HepG2 (cell line): Measurements from ENCODE around the gene RPL36AL. TPM values are rescaled to one million over a fixed set of nuclear protein-coding genes. Genes with fewer than 3 reads are reported as not detected.

ENCODE experiments used
- BCL6 ChIP-seq: IDR thresholded peaks from 2 replicates; pipeline ENCODE4 v1.6.1; 2016; ENCODE audit warnings: missing genetic modification reagents, missing compliant biosample characterization
- DNMT1 ChIP-seq: sonication (generic); formaldehyde crosslinking; IDR thresholded peaks from 2 replicates; pipeline ENCODE4 v1.5.1; 2020; ENCODE audit warnings: mild to moderate bottlenecking, missing genetic modification reagents
- KLF16 ChIP-seq, 2 experiments: sonication (generic) in 1 of 2; formaldehyde crosslinking in 1 of 2; IDR thresholded peaks; 2 replicates each; pipeline versions ENCODE4 v1.6.1 to v1.8.0; 2016 to 2023; ENCODE audit warnings: missing genetic modification reagents in 2 of 2, missing compliant biosample characterization in 1 of 2
- MAZ ChIP-seq, 2 experiments: sonication (generic) in 1 of 2; formaldehyde crosslinking in 1 of 2; IDR thresholded peaks; 2 replicates each; pipeline versions ENCODE4 v1.5.0 to v1.6.1; 2012 to 2020; ENCODE audit warnings: low read depth in 2 of 2, mild to moderate bottlenecking in 2 of 2, borderline replicate concordance in 1 of 2, improper control_type of control experiment in 1 of 2, low read length in 1 of 2, missing genetic modification reagents in 1 of 2, moderate library complexity in 1 of 2
- PCBP2 ChIP-seq: fragments of 200-400 bp; formaldehyde crosslinking; optimal IDR thresholded peaks from 2 replicates; pipeline ENCODE3; 2018; ENCODE audit warnings: low read length, low read depth; ENCODE audit not compliant: poor library complexity, severe bottlenecking
- PRDM4 ChIP-seq: sonication (generic); formaldehyde crosslinking; IDR thresholded peaks from 2 replicates; pipeline ENCODE4 v1.9.0; 2021; ENCODE audit warnings: missing genetic modification reagents, borderline replicate concordance
- RFX1 ChIP-seq: fragments of 450-650 bp; IDR thresholded peaks from 2 replicates; pipeline ENCODE4 v1.6.1; 2017
- SATB2 ChIP-seq: sonication (generic); formaldehyde crosslinking; IDR thresholded peaks from 2 replicates; pipeline ENCODE4 v1.5.0; 2020; ENCODE audit warnings: missing genetic modification reagents
- SMYD3 ChIP-seq: sonication (generic); formaldehyde crosslinking; IDR thresholded peaks from 2 replicates; pipeline ENCODE4 v1.8.1; 2023; ENCODE audit warnings: mild to moderate bottlenecking, missing genetic modification reagents
- SRSF4 ChIP-seq: fragments of 200-400 bp; formaldehyde crosslinking; IDR thresholded peaks from one replicate; pipeline ENCODE4 v1.6.1; 2018; ENCODE audit warnings: mild to moderate bottlenecking, low read depth, low read length, moderate library complexity; ENCODE audit not compliant: poor library complexity, severe bottlenecking
- THAP7 ChIP-seq: sonication (generic); formaldehyde crosslinking; IDR thresholded peaks from 2 replicates; pipeline ENCODE4 v1.8.1; 2023; ENCODE audit warnings: mild to moderate bottlenecking, missing genetic modification reagents
- ZBTB3 ChIP-seq: sonication (generic); formaldehyde crosslinking; IDR thresholded peaks from 2 replicates; pipeline ENCODE4 v1.4.0; 2020; ENCODE audit warnings: low read depth, mild to moderate bottlenecking, moderate library complexity, missing genetic modification reagents, borderline replicate concordance
- ZFP1 ChIP-seq: IDR thresholded peaks from 2 replicates; pipeline ENCODE4 v1.6.1; 2016
- ZFP82 ChIP-seq: sonication (generic); formaldehyde crosslinking; IDR thresholded peaks from 2 replicates; pipeline ENCODE4 v1.5.1; 2020; ENCODE audit warnings: mild to moderate bottlenecking, missing genetic modification reagents, borderline replicate concordance
- ZNF10 ChIP-seq: sonication (generic); formaldehyde crosslinking; IDR thresholded peaks from 2 replicates; pipeline ENCODE4 v1.4.0; 2020; ENCODE audit warnings: mild to moderate bottlenecking, low read depth, missing genetic modification reagents, borderline replicate concordance
- ZNF235 ChIP-seq: sonication (generic); formaldehyde crosslinking; IDR thresholded peaks from 2 replicates; pipeline ENCODE4 v1.8.1; 2023; ENCODE audit warnings: mild to moderate bottlenecking, missing genetic modification reagents, borderline replicate concordance
- ZNF292 ChIP-seq: sonication (generic); formaldehyde crosslinking; IDR thresholded peaks from 2 replicates; pipeline ENCODE4 v1.8.1; 2022; ENCODE audit warnings: mild to moderate bottlenecking, low read depth, missing genetic modification reagents, borderline replicate concordance
- ZNF331 ChIP-seq: sonication (generic); formaldehyde crosslinking; IDR thresholded peaks from 2 replicates; pipeline ENCODE4 v1.4.0; 2020; ENCODE audit warnings: missing genetic modification reagents
- ZNF558 ChIP-seq: sonication (generic); formaldehyde crosslinking; IDR thresholded peaks from 2 replicates; pipeline ENCODE4 v1.9.0; 2022; ENCODE audit warnings: mild to moderate bottlenecking, missing genetic modification reagents, borderline replicate concordance
- ZNF562 ChIP-seq: sonication (generic); formaldehyde crosslinking; IDR thresholded peaks from 2 replicates; pipeline ENCODE4 v1.8.0; 2022; ENCODE audit warnings: missing genetic modification reagents, borderline replicate concordance
- ZNF616 ChIP-seq: sonication (generic); formaldehyde crosslinking; IDR thresholded peaks from 2 replicates; pipeline ENCODE4 v1.5.0; 2020; ENCODE audit warnings: low read depth, mild to moderate bottlenecking, missing genetic modification reagents
- ZNF747 ChIP-seq: sonication (generic); formaldehyde crosslinking; IDR thresholded peaks from 2 replicates; pipeline ENCODE4 v1.8.1; 2023; ENCODE audit warnings: missing genetic modification reagents, mild to moderate bottlenecking, borderline replicate concordance
- ZNF768 ChIP-seq: sonication (generic); formaldehyde crosslinking; IDR thresholded peaks from 2 replicates; pipeline ENCODE4 v1.4.0; 2020; ENCODE audit warnings: missing genetic modification reagents
- ZNF816 ChIP-seq: sonication (generic); formaldehyde crosslinking; IDR thresholded peaks from 2 replicates; pipeline ENCODE4 v1.8.0; 2022; ENCODE audit warnings: missing genetic modification reagents, mild to moderate bottlenecking, borderline replicate concordance
- ZNF850 ChIP-seq: sonication (generic); formaldehyde crosslinking; conservative IDR thresholded peaks from 2 replicates; pipeline ENCODE4 v1.9.0; 2021; ENCODE audit warnings: mild to moderate bottlenecking, missing genetic modification reagents
- ZNF883 ChIP-seq: sonication (generic); formaldehyde crosslinking; IDR thresholded peaks from 2 replicates; pipeline ENCODE4 v1.5.1; 2020; ENCODE audit warnings: mild to moderate bottlenecking, missing genetic modification reagents; ENCODE audit errors: not compliant biosample characterization
- ZSCAN25 ChIP-seq: sonication (generic); formaldehyde crosslinking; IDR thresholded peaks from 2 replicates; pipeline ENCODE4 v1.8.0; 2022; ENCODE audit warnings: mild to moderate bottlenecking, missing genetic modification reagents
- polyA plus RNA-seq, 8 experiments: library from polyadenylated mRNA; depleted of rRNA in 3 of 8; stranded (reverse) in 7 of 8; unstranded in 1 of 8; fragments of >200 nt; fragmentation: Illumina TruSeq in 4 of 8; extraction: Trizol in 4 of 8; gene quantifications; 2 replicates each; pipeline versions ENCODE4 v1.2.1 to v1.2.3, GENCODE V29; 2011 to 2016; ENCODE audit warnings: low read depth in 4 of 8, missing spikeins in 1 of 8, mixed read lengths in 1 of 8; ENCODE audit not compliant: insufficient read depth in 1 of 8
- total RNA-seq, 5 experiments: library from RNA; depleted of rRNA; stranded (reverse); fragments of >200 nt; fragmentation: Illumina TruSeq; extraction: Trizol; gene quantifications; 2 replicates each; pipeline ENCODE4 v1.2.3, GENCODE V29; 2016; ENCODE audit warnings: low read depth in 1 of 5

RPL36AL gene
- total and polyA plus RNA-seq, 2 of the 13 experiments (the other 11 are each of a cell fraction or from before 2014, with no cell fraction given): 90.0 to 294 TPM

DNA sequence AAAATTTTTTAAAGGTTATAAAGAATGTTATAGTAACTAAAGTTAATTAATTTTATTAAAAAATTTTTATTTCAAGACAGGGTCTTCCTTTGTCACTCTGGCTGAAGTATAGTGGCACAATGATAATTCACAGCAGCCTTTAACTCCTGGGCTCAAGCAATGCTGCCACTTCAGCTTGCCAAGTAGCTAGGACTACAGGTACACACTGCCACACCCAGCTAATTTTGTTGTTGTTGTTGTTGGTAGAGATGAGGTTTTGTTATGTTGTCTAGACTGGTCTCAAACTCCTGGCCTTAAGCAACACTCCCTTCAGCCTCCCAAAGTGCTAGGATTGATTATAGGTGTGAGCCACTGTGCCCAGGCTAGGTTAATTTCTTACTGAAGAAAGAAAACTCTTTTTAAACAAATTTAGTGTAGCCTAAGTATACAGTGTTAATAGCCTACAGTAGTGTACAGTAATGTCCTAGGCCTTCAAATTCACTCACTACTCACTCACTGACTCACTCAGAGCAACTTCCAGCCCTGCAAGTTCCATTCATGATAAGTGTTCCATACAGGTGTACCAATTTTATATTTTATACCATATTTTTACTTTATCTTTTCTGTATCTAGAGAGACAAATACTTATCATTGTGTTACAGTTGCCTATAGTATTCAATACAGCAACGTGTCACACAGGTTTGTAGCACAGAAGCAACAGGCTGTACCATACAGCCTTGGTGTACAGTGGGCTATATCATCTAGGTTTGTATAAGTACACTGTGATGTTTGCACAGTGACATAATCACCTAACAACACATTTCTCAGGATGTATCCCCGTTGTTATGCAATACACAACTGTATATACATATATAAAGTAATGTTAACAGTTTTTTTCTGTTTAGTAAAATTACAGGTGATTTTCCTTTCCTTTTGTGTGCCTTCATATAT is 39.4 kb upstream of the RPL36AL start (continued):
- no peak for TF ChIP-seq MAZ (IDR thresholded peaks at IDR 0.05; ENCODE audit: borderline replicate concordance, low read depth, low read length)
- TF ChIP-seq MAZ (CRISPR knock-in tag; IDR thresholded peaks at IDR 0.05; ENCODE audit: low read depth): no peak
- TF ChIP-seq ZFP82 (CRISPR knock-in tag): no peak
- no peak for TF ChIP-seq ZNF10
- TF ChIP-seq ZNF883 (CRISPR knock-in tag): no peak
- TF ChIP-seq ZNF331 (CRISPR knock-in tag): peak; percentile 56; the same call in 1 of the 2 replicates
- 0 out of 4 replicates have a peak, but pooled peaks of 1 of the 2 experiments have one; percentile 59 for TF ChIP-seq KLF16 (CRISPR knock-in tag; IDR thresholded peaks at IDR 0.05)
- TF ChIP-seq ZNF616 (CRISPR knock-in tag): no peak
- TF ChIP-seq ZNF292 (CRISPR knock-in tag): no peak
- TF ChIP-seq PCBP2: no peak
- TF ChIP-seq SATB2 (CRISPR knock-in tag): no peak
- TF ChIP-seq THAP7 (CRISPR knock-in tag): no peak
- no peak for TF ChIP-seq DNMT1 (CRISPR knock-in tag)
- TF ChIP-seq SRSF4: no peak
- TF ChIP-seq ZNF850 (CRISPR knock-in tag): no peak
- no peak for TF ChIP-seq ZNF816 (CRISPR knock-in tag)
- 0 out of 2 replicates have a peak, but pooled peaks have one; percentile 53 for TF ChIP-seq ZFP1 (CRISPR knock-in tag)
- TF ChIP-seq ZNF562 (CRISPR knock-in tag): no peak
- TF ChIP-seq ZBTB3: no peak
- TF ChIP-seq ZNF768 (CRISPR knock-in tag): no peak
- no peak for TF ChIP-seq PRDM4
- TF ChIP-seq ZSCAN25: no peak
- TF ChIP-seq ZNF747 (CRISPR knock-in tag): no peak
- TF ChIP-seq SMYD3 (CRISPR knock-in tag): no peak
- TF ChIP-seq BCL6 (CRISPR knock-in tag): peak; percentile 53; the same call in 1 of the 2 replicates
- TF ChIP-seq ZNF558 (CRISPR knock-in tag): no peak
- no peak for TF ChIP-seq RFX1
- TF ChIP-seq ZNF235 (CRISPR knock-in tag): no peak
